ENCODE measurements around the gene PCDH15.

DNA sequence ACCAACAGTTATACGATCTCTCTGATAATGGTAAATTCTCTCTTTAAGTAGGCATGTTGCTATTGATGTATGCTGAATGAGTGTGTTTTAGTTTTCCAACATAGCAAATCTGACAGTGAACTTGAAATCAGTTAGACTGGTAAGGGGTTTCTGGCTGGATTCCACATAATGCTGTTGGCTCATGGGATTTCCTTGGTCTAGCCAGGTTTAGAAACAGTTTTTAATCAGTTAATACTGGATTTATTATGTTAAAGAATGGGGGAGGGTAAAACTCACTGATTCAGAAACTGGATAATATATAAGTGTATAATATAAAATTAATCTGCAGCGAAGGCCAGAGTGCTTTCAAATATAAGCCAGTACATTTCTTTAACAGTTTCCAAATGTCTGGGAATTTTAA is 55.6 kb downstream of the PCDH15 start:
- TF ChIP-seq, protein P1, sequence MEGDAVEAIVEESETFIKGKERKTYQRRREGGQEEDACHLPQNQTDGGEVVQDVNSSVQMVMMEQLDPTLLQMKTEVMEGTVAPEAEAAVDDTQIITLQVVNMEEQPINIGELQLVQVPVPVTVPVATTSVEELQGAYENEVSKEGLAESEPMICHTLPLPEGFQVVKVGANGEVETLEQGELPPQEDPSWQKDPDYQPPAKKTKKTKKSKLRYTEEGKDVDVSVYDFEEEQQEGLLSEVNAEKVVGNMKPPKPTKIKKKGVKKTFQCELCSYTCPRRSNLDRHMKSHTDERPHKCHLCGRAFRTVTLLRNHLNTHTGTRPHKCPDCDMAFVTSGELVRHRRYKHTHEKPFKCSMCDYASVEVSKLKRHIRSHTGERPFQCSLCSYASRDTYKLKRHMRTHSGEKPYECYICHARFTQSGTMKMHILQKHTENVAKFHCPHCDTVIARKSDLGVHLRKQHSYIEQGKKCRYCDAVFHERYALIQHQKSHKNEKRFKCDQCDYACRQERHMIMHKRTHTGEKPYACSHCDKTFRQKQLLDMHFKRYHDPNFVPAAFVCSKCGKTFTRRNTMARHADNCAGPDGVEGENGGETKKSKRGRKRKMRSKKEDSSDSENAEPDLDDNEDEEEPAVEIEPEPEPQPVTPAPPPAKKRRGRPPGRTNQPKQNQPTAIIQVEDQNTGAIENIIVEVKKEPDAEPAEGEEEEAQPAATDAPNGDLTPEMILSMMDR (IDR thresholded peaks at IDR 0.05): no peak
- TF ChIP-seq POLR2A (IDR thresholded peaks at IDR 0.05) (no peak), POLR2AphosphoS5 (IDR thresholded peaks at IDR 0.05) (no peak)

All from prostate gland (tissue), 2 donors.